ENCODE results near the gene PHACTR1. TPM values are rescaled to one million over a fixed set of nuclear protein-coding genes. Genes with fewer than 3 reads are reported as not detected.

Gene PHACTR1
- total RNA-seq, 8 experiments from 2014 or later: 2.7 to 24.5 (median 16.4) TPM

- Histone ChIP-seq H3K4me3 (no peak overlapping the region), H3K27ac (no peak overlapping the region), H3K4me1 (replicated peaks in 1 of 2) (peaks cover 3 to 22% of the 10 kb centered on the region in 2 donors)
- peak in 4 of 8 experiments; percentile 9 to 83 (median 70) for ATAC-seq (replicated peaks in 6 of 8)
- WGBS, 10 experiments: 17 to 100% (median 74%) methylated on average over 2 to 6 of the region's 6 CpGs; no CpG with 5 or more reads in 2 of the 10 experiments
- in situ Hi-C loops (cut with MboI; ENCODE audit: low pct_unique_long_range_greater_than_20kb in 2 of 9, low sequenced_read_pairs in 9 of 9, unreplicated experiment in 9 of 9): loop anchor here in 1 of 9 experiments (25.0 kb wide), 1 partner anchor 283 kb away; no protein-coding TSS in a partner anchor
These were observed 478.3 kb downstream of the PHACTR1 start for GRCh38 chr6:13194852-13195251.

DNA sequence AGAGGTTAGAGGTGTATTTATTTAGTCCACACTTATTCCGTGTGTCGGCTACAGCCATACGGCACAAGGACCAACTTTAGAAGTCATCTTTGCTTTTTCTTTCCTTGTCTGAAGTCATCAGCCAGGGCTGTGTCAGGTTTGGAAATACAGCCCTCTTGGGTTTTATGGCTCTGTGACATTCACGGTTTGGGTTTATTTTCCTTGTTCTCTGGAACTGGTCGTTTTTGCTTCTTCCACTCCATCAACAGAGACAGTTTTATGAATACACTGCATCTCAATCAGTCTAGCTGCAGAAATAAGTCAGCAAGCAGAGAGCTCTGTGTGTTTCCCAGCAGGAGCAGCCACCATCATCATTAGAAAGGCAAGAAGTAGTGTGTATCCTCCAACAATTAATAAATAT, 479.2 kb downstream of the PHACTR1 start:
- Histone ChIP-seq H3K4me3 (no peak overlapping the region), H3K27ac (no peak overlapping the region), H3K4me1 (replicated peaks in 1 of 2) (peaks cover 3 to 22% of the 10 kb centered on the region in 2 donors)
- ATAC-seq (replicated peaks in 6 of 8): peak in 5 of 8 experiments; percentile 45 to 87 (median 84)
- in situ Hi-C loops (cut with MboI; ENCODE audit: low pct_unique_long_range_greater_than_20kb in 2 of 9, low sequenced_read_pairs in 9 of 9, unreplicated experiment in 9 of 9): loop anchor here in 1 of 9 experiments (25.0 kb wide), 1 partner anchor 284 kb away; no protein-coding TSS in a partner anchor
- 0 to 100% (median 55%) methylated on average over 1 to 5 of the region's 5 CpGs; no CpG with 5 or more reads in 2 of the 10 experiments for WGBS, 10 experiments

DNA sequence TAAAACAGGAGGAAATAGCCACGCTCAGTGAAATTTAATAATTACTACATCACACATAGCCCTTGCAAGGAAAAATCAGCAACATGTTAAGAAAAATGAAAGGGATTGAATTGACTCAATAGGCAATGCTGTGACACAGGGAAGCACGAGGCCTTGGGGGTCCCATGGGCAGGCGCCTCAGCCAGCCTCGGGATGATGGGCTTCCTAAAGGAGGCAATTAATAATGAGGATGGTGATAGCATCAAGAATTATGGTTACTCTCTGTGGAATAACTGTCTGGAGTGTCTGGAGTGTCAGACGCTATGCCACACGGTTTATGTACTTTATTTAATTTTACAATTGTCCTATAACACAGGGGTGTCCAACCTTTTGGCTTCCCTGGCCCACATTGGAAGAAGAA, 481.6 kb downstream of the PHACTR1 start:
- no peak overlapping the region for H3K4me3 ChIP-seq
- no peak overlapping the region for H3K27ac ChIP-seq
- peak in 5 of 8 experiments; percentile 10 to 75 (median 51) for ATAC-seq (replicated peaks in 6 of 8)
- WGBS, 10 experiments: 44 to 100% (median 61%) methylated on average over 1 to 5 of the region's 6 CpGs; no CpG with 5 or more reads in 2 of the 10 experiments
- peaks cover 3 to 22% of the 10 kb centered on the region in 2 donors for H3K4me1 ChIP-seq (replicated peaks in 1 of 2)
- in situ Hi-C loops (cut with MboI; ENCODE audit: low pct_unique_long_range_greater_than_20kb in 2 of 9, low sequenced_read_pairs in 9 of 9, unreplicated experiment in 9 of 9): loop anchor here in 1 of 9 experiments (25.0 kb wide), 1 partner anchor 286 kb away; no protein-coding TSS in a partner anchor

- ATAC-seq (replicated peaks in 6 of 8): no peak
- in situ Hi-C loops (cut with MboI; ENCODE audit: low pct_unique_long_range_greater_than_20kb in 2 of 9, low sequenced_read_pairs in 9 of 9, unreplicated experiment in 9 of 9): no loop called here
These were observed 484.8 kb downstream of the PHACTR1 start for GRCh38 chr6:13201336-13201735.

DNA sequence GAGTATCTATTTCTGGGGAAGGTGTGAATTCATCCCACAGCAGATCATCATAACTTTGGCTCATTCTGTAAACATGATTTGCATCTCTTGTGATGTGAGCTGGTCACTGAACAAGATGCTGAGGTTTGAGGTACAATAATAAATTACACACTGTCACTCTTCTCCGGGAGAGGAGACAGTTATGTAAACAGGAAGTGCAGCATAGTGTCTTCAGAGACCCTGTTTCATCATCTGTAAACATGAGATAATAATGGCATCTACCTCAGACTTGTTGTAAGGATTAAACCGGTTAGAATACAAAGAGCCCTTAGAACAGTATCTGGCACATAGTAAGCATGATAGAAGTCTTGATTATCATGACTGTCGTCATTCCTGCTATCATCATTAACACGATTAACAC, 486.6 kb downstream of the PHACTR1 start:
- 38 to 95% (median 78%) methylated on average over 2 to 4 of the region's 4 CpGs; no CpG with 5 or more reads in 4 of the 10 experiments for WGBS, 10 experiments
- Histone ChIP-seq H3K4me3 (no peak overlapping the region), H3K27ac (no peak overlapping the region), H3K4me1 (replicated peaks in 1 of 2) (peaks cover 0 to 5% of the 10 kb centered on the region in 2 donors)
- peak in 1 of 8 experiments; percentile 41 for ATAC-seq (replicated peaks in 6 of 8)
- in situ Hi-C loops (cut with MboI; ENCODE audit: low pct_unique_long_range_greater_than_20kb in 2 of 9, low sequenced_read_pairs in 9 of 9, unreplicated experiment in 9 of 9): no loop called here

More at GRCh38 chr6:13201336-13201735, 484.8 kb downstream of the PHACTR1 start:
- H3K27ac ChIP-seq: no peak overlapping the region
- no peak overlapping the region for H3K4me3 ChIP-seq
- 50 to 100% (median 92%) methylated on average over 1 to 6 of the region's 6 CpGs; no CpG with 5 or more reads in 2 of the 10 experiments for WGBS, 10 experiments
- peaks cover 3 to 22% of the 10 kb centered on the region in 2 donors for H3K4me1 ChIP-seq (replicated peaks in 1 of 2)

DNA sequence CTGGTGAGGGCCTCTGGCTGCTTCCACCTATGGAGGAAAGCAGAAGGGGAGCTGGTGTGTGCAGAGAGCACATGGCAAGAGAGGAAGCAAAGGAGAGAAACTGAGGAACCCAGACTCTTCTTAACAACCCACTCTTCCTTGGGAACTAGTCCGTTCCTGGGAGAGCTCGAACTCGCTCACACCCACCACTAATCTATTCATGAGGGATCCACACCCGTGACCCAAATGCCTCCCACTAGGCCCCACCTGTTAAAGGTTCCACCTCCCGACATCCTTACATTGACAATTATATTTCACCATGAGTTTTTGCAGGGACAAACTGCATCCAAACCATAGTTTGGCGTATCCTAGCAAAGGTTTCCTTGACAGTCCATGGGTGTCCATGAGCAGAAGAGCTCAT, 488.5 kb downstream of the PHACTR1 start:
- no peak for ATAC-seq (replicated peaks in 6 of 8)
- in situ Hi-C loops (cut with MboI; ENCODE audit: low pct_unique_long_range_greater_than_20kb in 2 of 9, low sequenced_read_pairs in 9 of 9, unreplicated experiment in 9 of 9): no loop called here
- Histone ChIP-seq H3K4me3 (no peak overlapping the region), H3K4me1 (replicated peaks in 1 of 2) (peaks cover 0 to 4% of the 10 kb centered on the region in 2 donors), H3K27ac (no peak overlapping the region)
- 40 to 100% (median 82%) methylated on average over 1 to 4 of the region's 6 CpGs; no CpG with 5 or more reads in 4 of the 10 experiments for WGBS, 10 experiments

GRCh38 chr6:13212096-13212495, 495.5 kb downstream of the PHACTR1 start:
- no peak for ATAC-seq (replicated peaks in 6 of 8)
- H3K4me3 ChIP-seq: no peak overlapping the region
- in situ Hi-C loops (cut with MboI; ENCODE audit: low pct_unique_long_range_greater_than_20kb in 2 of 9, low sequenced_read_pairs in 9 of 9, unreplicated experiment in 9 of 9): no loop called here
- H3K4me1 ChIP-seq (replicated peaks in 1 of 2): peaks cover 0 to 4% of the 10 kb centered on the region in 2 donors
- H3K27ac ChIP-seq: no peak overlapping the region
- 80 to 100% (median 90%) methylated on average over 1 of the region's 1 CpG; no CpG with 5 or more reads in 6 of the 10 experiments for WGBS, 10 experiments

DNA sequence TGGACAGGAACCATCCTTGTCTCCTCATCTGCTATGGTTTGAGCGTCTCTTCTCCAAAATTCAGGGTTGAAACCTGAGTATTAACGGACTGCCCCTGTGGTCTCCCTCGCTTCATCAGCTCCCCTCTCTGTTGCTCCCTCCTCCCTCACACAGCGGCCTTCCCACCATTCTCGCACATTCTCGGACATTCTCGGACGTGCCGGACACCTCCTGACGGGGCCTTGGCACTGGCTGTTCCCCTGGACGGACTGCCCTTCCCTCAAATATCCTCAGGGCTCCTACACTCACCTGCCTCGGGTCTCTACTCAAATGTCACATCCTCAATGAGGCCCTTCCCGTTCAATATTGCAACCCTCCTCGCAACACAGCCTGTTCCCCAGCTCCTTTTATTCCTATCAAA, 496.0 kb downstream of the PHACTR1 start:
- WGBS, 10 experiments: 60 to 96% (median 84%) methylated on average over 1 to 13 of the region's 14 CpGs; no CpG with 5 or more reads in 2 of the 10 experiments
- Histone ChIP-seq H3K27ac (no peak overlapping the region), H3K4me1 (replicated peaks in 1 of 2) (peaks cover 0 to 4% of the 10 kb centered on the region in 2 donors), H3K4me3 (no peak overlapping the region)
- in situ Hi-C loops (cut with MboI; ENCODE audit: low pct_unique_long_range_greater_than_20kb in 2 of 9, low sequenced_read_pairs in 9 of 9, unreplicated experiment in 9 of 9): no loop called here
- ATAC-seq (replicated peaks in 6 of 8): no peak

- WGBS, 10 experiments: 50 to 100% (median 92%) methylated on average over 2 of the region's 2 CpGs; no CpG with 5 or more reads in 1 of the 10 experiments
- no peaks in the 10 kb centered on the region for H3K4me1 ChIP-seq (replicated peaks in 1 of 2)
- no peak overlapping the region for H3K27ac ChIP-seq
- in situ Hi-C loops (cut with MboI; ENCODE audit: low pct_unique_long_range_greater_than_20kb in 2 of 9, low sequenced_read_pairs in 9 of 9, unreplicated experiment in 9 of 9): no loop called here
- no peak overlapping the region for H3K4me3 ChIP-seq
- no peak for ATAC-seq (replicated peaks in 6 of 8)
These were observed 498.8 kb downstream of the PHACTR1 start for GRCh38 chr6:13215390-13215789.

DNA sequence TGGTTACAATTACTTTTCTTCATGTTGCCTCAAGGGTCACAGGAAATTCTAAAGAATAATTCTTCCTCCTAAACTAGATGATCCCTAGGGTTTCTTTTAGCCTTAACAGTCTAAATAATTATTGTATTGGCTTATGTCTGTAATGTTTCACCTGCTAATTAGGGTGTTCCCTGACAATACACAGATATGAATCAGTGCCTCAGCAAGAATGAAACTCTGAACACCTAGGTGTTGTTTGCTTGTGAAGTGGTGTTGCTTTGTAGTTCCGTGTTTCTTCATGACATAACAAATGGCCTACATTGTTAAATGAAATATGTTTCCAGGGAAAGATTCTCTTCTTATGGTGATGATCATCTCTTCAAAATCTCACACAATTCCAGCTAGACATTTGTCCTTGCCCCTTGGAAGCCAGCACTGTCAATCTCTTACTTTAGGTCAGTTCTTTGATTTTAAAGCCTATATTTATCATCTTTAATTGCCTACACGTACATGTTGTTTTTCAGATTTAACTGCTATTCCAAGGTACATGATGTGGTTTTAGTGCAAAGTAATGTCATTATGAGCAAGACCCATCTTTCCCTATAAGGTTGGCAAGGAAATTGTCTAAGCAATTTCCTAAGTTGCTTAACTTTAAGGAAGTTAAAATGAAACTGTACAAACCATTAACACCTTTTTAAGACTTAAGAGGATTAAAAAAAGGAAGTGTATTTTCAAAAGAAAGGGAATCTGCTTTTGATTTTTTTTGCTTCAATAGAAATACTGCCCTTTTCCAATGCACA, 499.9 kb downstream of the PHACTR1 start:
- 38 to 100% (median 83%) methylated on average over 1 to 2 of the region's 2 CpGs; no CpG with 5 or more reads in 1 of the 10 experiments for WGBS, 10 experiments

GRCh38 chr6:13217206-13217905, 500.8 kb downstream of the PHACTR1 start:
- H3K4me1 ChIP-seq (replicated peaks in 1 of 2): no peaks in the 10 kb centered on the region
- no peak overlapping the region for H3K4me3 ChIP-seq
- peak in 1 of 8 experiments; percentile 25 for ATAC-seq (replicated peaks in 6 of 8)
- 36 to 100% (median 67%) methylated on average over 1 to 4 of the region's 4 CpGs; no CpG with 5 or more reads in 2 of the 10 experiments for WGBS, 10 experiments
- in situ Hi-C loops (cut with MboI; ENCODE audit: low pct_unique_long_range_greater_than_20kb in 2 of 9, low sequenced_read_pairs in 9 of 9, unreplicated experiment in 9 of 9): no loop called here
- H3K27ac ChIP-seq: no peak overlapping the region

More for the DNA sequence above, 499.9 kb downstream of the PHACTR1 start:
- ATAC-seq (replicated peaks in 6 of 8): no peak
- H3K4me3 ChIP-seq: no peak overlapping the region
- no peak overlapping the region for H3K27ac ChIP-seq
- in situ Hi-C loops (cut with MboI; ENCODE audit: low pct_unique_long_range_greater_than_20kb in 2 of 9, low sequenced_read_pairs in 9 of 9, unreplicated experiment in 9 of 9): no loop called here
- H3K4me1 ChIP-seq (replicated peaks in 1 of 2): no peaks in the 10 kb centered on the region

GRCh38 chr6:13220266-13220665, 503.7 kb downstream of the PHACTR1 start:
- no peak overlapping the region for H3K27ac ChIP-seq
- in situ Hi-C loops (cut with MboI; ENCODE audit: low pct_unique_long_range_greater_than_20kb in 2 of 9, low sequenced_read_pairs in 9 of 9, unreplicated experiment in 9 of 9): no loop called here
- no peaks in the 10 kb centered on the region for H3K4me1 ChIP-seq (replicated peaks in 1 of 2)
- 34 to 100% (median 80%) methylated on average over 1 to 3 of the region's 3 CpGs; no CpG with 5 or more reads in 1 of the 10 experiments for WGBS, 10 experiments
- no peak for ATAC-seq (replicated peaks in 6 of 8)
- no peak overlapping the region for H3K4me3 ChIP-seq

DNA sequence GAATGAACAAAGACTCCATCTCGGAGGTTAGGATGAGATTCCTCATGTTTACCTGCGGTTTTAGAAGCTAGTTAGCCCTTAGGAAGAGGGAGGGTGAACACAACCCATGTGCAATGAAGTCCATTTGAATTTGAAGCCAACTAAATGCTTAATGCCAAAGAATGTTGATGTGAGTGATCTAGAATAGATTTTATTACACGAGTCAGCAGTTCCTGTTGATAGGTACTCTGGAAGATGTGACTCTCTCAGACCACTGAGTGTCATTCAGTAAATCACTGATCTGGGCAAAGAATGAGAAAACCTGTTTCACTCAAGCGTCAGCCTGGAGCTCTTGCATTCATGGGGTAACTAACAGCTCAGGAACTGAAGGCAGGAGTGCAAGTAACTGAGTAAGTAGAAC, 505.5 kb downstream of the PHACTR1 start:
- in situ Hi-C loops (cut with MboI; ENCODE audit: low pct_unique_long_range_greater_than_20kb in 2 of 9, low sequenced_read_pairs in 9 of 9, unreplicated experiment in 9 of 9): no loop called here
- Histone ChIP-seq H3K27ac (no peak overlapping the region), H3K4me1 (replicated peaks in 1 of 2) (no peaks in the 10 kb centered on the region), H3K4me3 (no peak overlapping the region)
- ATAC-seq (replicated peaks in 6 of 8): no peak
- 40 to 100% (median 75%) methylated on average over 1 to 2 of the region's 4 CpGs; no CpG with 5 or more reads in 2 of the 10 experiments for WGBS, 10 experiments
